ENCODE measurements around the gene BAD.
"Not testable (repeated sequence)": the region's sequence is repeated elsewhere in the genome, so short reads cannot be mapped to it uniquely, and the experiment has no call there.

BAD gene

GRCh38 chr11:64256300-64256699, 28.2 kb downstream of the BAD start:
- DNase-seq (ENCODE audit: low read depth, low spot score) = no peak

DNA sequence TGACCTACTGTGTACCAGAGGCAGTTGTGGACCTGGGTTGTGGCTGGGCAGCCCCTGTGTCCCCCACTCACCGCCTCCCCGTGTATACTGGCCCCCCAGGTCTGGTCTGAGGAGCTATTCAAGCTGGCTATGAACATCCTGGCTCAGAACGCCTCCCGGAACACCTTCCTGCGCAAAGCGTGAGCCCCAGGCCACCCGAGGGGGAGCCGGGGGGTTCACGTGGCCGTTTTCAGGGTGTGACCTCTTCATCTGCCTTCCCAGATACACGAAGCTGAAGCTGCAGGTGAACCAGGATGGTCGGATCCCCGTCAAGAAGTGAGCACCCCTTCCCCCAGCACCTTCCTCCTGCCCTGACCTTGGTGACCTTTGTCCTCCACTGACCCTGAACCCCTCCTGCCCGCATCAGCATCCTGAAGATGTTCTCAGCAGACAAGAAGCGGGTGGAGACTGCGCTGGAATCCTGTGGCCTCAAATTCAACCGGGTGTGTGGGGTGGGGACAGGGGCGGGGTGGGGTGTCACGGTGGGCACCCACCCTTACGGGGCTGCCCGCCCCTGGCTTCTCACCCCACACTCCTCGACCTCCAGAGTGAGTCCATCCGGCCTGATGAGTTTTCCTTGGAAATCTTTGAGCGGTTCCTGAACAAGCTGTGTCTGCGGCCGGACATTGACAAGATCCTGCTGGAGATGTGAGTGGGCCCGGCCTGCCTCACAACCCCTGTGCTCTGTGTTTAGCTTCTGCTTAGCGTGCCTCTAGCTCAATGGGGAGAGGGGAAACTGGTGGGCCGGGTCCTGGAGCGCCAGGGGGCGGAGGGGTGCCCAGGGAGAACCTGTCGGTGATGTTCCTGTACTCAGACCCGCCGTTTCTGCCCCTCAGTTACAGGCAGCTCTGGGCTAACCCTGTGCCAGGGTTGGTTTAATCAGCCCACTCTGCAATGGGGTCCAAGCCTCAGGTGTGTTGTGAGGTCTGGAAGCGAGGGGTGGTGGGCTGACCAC, 29.0 kb downstream of the BAD start:
- DNase-seq (ENCODE audit: low read depth, low spot score) = no peak

- no peak for DNase-seq (ENCODE audit: low read depth, low spot score)
Measured at GRCh38 chr11:64254326-64254725, 30.1 kb downstream of the BAD start.

- DNase-seq (ENCODE audit: low read depth, low spot score) = no peak
Measured at GRCh38 chr11:64253481-64253880, 31.0 kb downstream of the BAD start.

- DNase-seq (ENCODE audit: low read depth, low spot score) = no peak
Measured at GRCh38 chr11:64253043-64253442, 31.4 kb downstream of the BAD start.

DNA sequence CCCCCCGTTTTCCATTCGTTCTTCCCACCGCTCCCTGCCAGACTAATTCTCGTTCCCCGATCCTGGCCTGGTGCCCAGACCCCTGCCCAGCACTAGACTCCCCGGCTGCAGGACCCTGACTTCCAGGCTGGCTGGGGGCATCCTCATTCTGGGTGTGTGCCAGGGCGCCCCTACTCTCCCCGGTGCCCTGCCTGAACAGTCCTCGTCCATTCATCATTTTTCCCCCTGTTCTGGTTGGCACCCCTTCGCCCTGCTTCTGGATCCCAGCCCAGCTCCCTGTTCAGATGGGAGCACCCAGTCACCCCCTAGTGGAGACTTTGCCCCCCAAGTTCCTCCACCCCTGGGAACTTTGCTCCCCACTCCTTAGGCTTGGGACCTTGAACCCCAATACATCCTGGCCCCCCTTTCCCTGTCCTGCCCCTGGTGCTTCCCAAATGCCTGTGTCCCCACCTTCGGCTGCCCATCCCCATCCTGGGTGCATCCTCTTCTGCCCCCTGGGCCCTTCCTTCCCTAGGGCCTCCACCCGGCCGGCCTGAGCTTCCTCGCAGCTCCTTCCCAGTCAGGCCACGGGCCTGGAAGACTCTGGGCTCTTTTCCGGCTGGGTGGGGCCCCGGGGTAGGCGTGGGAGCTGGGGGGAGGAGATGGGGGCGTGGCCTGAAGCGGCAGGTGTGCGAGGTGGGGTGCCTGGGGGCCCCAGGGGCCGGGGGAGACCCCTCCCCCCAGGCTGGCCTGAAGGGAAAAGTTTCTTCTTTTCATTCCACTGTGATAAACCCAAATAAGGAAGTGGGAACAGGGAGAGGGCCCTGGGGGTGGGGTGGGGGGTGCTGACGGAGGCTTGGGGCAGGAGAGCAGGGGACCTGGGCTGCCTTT, 32.2 kb downstream of the BAD start:
- DNase-seq (ENCODE audit: low read depth, low spot score) = no peak

DNA sequence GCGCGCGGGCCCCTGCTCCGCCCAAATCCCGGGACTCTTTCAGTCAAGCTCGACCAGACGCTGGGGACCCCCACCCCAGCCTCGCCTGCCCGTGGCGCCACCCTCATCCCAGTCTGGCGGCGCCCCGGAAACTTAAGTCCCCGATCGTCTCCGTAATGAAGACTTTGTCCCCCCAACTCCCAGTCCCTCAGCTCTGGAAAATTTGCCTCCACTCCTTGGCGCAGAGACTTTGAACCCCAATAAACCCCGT, 32.8 kb downstream of the BAD start:
- no peak for DNase-seq (ENCODE audit: low read depth, low spot score)

DNA sequence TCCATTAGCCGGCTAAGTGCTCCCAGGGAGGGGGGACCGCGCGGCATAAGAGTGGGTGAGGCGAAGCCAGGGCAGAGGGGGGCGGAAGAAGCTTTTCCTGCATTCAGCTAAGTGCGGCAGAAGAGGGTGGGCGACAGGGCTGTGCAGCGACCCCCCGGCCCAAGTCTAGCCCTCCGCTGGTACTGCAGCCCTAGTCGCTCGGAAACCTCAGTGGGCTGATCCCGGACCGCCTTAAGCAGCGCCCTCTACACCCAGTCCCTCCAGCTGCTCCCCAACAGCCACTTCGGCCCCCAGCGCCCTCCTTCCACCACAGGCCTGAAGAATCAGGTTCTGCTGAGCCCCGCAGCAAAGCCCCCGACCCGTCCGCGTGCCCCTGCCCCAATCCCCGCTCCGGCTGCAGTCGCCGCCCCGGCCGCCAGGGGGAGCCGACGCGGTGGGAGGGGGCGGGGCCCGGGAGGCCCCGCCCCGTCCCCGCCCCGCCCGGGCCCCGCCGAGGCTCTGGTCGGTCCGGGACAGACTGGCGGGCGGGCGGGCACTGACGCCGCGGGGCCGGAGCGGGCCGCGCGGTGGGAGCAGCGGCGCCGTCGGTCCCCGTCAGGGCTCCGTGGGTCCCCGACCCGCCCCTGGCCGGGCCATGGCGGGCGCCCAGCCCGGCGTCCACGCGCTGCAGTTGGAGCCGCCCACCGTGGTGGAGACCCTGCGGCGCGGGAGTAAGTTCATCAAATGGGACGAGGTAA, 33.3 kb downstream of the BAD start, which contains the start of gene PLCB3:
TSS of gene PLCB3 (plus strand) at position 515 of the 737 bp plus-strand sequence. CDS start at position 635, 120 bp downstream.
- DNase-seq (ENCODE audit: low read depth, low spot score) = no peak

- DNase-seq (ENCODE audit: low read depth, low spot score) = no peak
Measured at GRCh38 chr11:64250415-64251015, 34.0 kb downstream of the BAD start.

- DNase-seq (ENCODE audit: low read depth, low spot score) = no peak
Measured at GRCh38 chr11:64249563-64250414, 34.7 kb downstream of the BAD start.

DNA sequence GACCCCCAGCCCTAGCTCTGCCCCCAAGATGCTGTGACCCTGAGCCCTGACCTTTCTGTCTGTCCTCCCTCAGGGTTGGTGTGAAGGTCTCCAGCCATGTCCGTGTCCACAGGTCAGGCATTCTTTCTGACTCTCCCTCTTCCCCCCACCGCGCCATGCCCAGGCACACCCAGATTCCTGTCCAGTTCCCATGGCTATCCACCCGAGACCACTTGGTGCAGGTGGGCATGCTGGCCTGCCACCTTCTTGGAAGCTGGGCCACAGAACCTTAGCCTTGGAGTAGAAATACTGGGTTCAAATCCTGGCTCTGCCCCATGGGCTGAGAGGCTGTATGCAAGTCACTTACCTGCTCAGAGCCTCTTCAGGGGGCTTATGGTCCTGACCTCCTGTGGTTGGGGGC, 35.4 kb downstream of the BAD start:
- DNase-seq (ENCODE audit: low read depth, low spot score) = no peak

- DNase-seq (ENCODE audit: low read depth, low spot score) = no peak
Measured at GRCh38 chr11:64248578-64248977, 35.9 kb downstream of the BAD start.

DNA sequence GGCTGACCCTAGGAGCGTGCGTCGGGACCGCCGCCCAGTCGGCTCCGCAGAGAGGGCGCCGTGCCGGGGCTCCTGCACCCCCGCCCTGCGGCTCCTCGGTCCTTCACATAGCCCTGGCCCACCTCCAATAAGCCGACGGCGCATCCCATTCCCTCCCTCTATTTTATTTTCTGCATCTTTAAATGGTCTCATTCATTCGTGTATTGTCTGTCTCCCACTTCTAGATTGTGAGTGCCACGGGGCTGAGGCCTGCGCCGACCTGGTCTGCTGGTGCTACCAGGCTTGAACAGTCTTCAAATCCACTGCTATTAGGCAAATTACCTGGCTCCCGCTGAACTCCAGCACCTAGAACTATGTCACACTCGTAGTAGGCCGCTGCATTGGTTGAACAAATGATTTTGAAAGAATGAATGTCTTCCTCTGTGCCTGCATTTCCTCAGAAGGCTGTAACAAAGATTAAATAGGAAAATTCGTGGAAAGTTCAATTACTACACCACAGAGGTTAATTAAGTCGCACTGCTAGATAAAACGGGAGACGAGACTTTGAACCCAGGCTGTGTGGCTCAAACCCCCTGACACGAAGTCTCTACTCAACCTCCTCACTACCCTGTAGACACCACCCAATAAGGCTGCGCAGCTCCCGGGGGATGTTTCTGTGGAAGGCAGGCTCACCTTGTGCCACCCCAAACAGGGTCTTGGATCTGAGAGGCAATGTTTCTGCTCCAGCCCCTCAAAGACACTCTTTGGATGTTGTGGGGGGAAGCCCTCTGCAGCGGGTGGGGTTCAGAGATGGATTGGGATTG, 36.5 kb downstream of the BAD start:
- DNase-seq (ENCODE audit: low read depth, low spot score) = no peak

GRCh38 chr11:64246871-64247728, 37.4 kb downstream of the BAD start, which contains the start of gene PPP1R14B:
PPP1R14B (minus strand) TSS chr11:64246943; CDS start chr11:64246673, 270 bp downstream.
- peak; percentile 78 for DNase-seq (ENCODE audit: low read depth, low spot score)

- not testable (repeated sequence) for DNase-seq (ENCODE audit: low read depth, low spot score)
Measured at GRCh38 chr11:64246621-64246870, 37.9 kb downstream of the BAD start.

DNA sequence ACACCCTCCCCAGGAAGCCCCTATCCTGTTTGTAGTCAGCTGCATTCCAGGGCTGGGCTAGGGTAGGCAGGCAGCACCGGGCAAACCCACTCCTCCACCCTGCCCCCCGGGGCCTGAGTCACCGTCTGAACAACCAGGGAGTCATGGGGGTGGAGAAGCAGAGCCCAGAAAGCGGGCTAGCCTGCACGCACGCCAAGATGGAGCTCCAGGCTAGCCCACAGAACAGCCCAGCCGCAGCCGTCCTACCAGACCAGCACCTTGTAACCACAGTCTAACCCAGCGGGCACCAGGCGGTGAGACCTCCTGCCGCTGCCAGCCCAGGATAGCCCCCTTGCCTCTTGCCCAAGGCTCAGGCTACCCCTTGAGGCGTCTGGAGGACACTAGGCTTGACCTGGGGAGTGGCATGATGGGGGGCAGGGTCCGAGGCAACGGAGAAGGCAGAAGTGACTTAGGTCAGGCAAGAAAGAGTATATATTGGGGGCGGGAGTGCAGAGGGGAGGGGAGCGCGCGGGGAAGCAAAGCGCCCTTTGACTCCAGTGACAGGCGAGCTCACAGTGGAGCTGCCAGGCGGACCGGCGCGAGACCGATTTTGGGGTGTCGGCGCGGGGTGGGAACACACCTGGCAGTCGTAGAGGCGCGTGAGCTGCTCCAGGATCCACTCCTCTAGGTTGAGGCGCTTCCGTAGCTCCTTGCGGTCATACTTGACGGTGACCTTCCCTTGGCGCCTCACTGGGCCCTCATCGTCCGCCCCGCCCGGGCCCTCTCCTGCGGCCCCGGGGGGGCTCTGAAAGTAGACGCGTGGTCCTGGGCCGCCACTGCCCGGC, 38.5 kb downstream of the BAD start:
- DNase-seq (ENCODE audit: low read depth, low spot score) = peak; percentile 67

DNA sequence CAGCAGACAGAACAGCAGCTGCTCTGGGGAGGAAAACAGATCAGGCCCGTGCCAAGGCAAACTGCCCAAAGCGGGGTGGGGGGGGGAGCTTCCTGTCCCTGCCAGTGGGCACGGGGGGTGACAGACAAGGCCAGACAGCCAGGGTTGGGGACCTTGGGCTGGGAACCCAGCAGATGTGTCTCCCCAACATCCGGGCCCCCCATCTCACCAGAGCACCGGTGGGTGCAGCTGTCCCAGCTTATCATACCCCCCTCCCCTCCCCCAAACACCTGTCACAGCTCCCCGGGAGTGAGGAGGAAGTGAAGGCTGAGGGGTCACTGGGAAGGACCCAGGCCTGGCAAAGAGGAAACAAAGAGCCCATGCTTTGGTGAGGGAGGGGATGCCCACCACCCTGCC, 39.1 kb downstream of the BAD start:
- DNase-seq (ENCODE audit: low read depth, low spot score) = no peak

DNA sequence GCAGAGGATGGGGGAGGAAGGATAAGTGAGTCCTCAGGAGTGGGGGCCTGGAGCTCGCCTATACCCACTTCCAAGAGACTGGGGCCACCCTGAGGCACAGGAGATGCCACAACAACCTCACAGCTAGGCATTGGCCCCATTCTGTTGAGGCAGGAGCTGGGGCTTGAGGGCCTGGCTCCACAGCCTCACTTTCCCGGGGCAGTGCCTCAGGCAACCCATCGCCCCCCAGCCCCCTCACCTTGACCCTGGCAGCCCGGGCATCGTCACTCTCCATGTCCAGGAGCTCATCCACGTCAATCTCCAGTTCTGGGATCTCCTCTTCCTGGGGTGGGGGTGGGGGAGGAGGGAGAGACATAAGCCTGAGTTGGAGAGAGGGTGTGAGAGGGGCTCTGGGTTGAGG, 39.5 kb downstream of the BAD start:
- no peak for DNase-seq (ENCODE audit: low read depth, low spot score)

Data from activated naive CD8-positive, alpha-beta T cell treated with anti-CD3 and anti-CD28 coated beads, Interleukin-2, amount 50 U/mL, for 16 hours (primary cell).